Transverse colon (tissue), 4 donors: ENCODE results near the gene TLN1. TPM values are rescaled to one million over a fixed set of nuclear protein-coding genes. Genes with fewer than 3 reads are reported as not detected.

Source experiments
- DNase-seq: peaks from one replicate; pipeline ENCODE4 v3.0.0-alpha.2; 2019
- H3K27ac ChIP-seq, 4 donors: fragments of 200-600 bp; sonication (generic); 2 replicates each; pipeline ENCODE4 v1.5.1; 2016 to 2018; ENCODE audit warnings: inconsistent platforms in 4 of 4
- H3K27me3 ChIP-seq: fragments of 200-600 bp; sonication (generic); 2 replicates; pipeline ENCODE4 v1.5.1; 2017; ENCODE audit warnings: inconsistent platforms
- H3K36me3 ChIP-seq, 4 donors: fragments of 200-600 bp; sonication (generic); 2 replicates each; pipeline ENCODE4 v1.5.1; 2017 to 2019; ENCODE audit warnings: inconsistent platforms in 4 of 4
- H3K4me1 ChIP-seq, 4 donors: fragments of 200-600 bp; sonication (generic); 2 replicates each; pipeline ENCODE4 v1.5.1; 2017 to 2020; ENCODE audit warnings: inconsistent platforms in 4 of 4
- H3K4me3 ChIP-seq, 4 donors: fragments of 200-600 bp; sonication (generic); 1 replicate in 1 of 4; 2 replicates in 3 of 4; pipeline versions ENCODE4 v1.5.1 to v1.6.1; 2017 to 2019; ENCODE audit warnings: inconsistent platforms in 4 of 4
- H3K9me3 ChIP-seq, 2 donors: fragments of 200-600 bp; sonication (generic); 2 replicates each; pipeline ENCODE4 v1.5.1; 2017 to 2019; ENCODE audit warnings: inconsistent platforms in 2 of 2
- EP300 ChIP-seq: sonication (generic); formaldehyde crosslinking; IDR thresholded peaks from one replicate; pipeline ENCODE4 v1.6.1; 2017; ENCODE audit warnings: antibody characterized with exemption, low read depth
- POLR2A ChIP-seq: fragments of 450-650 bp; IDR thresholded peaks from one replicate; pipeline ENCODE4 v1.6.1; 2016; ENCODE audit warnings: antibody characterized with exemption, mild to moderate bottlenecking, moderate library complexity
- POLR2AphosphoS5 ChIP-seq, 3 donors: sonication (generic); formaldehyde crosslinking; IDR thresholded peaks; one replicate each; pipeline ENCODE4 v1.6.1; 2016; ENCODE audit warnings: antibody characterized with exemption in 3 of 3
- WGBS, 2 donors: methylation state at CpG; one replicate each; pipeline ENCODE4 v1.1.5; 2018; ENCODE audit warnings: low coverage in 1 of 2; 5-methylcytosine and 5-hydroxymethylcytosine counted together
- in situ Hi-C, 4 donors: fragments of 200-750 bp; cut with MboI; loops; one replicate each; pipeline versions ENCODE4 v1.15.0 to v1.15.1; 2017; ENCODE audit warnings: low sequenced_read_pairs in 3 of 4, low pct_ligation_motif_present in 1 of 4, low pct_unique_long_range_greater_than_20kb in 1 of 4
- intact Hi-C: fragments of 100-400 bp; cut with DNase I; formaldehyde crosslinking; loops from one replicate; pipeline ENCODE4 v1.15.1; 2023; ENCODE audit warnings: low total_unique reads
- total RNA-seq, 4 donors: library from RNA; depleted of rRNA; stranded (reverse); fragments of >200 nt; gene quantifications; one replicate each; pipeline ENCODE4 v1.1.0, GENCODE V29; 2016
- TF ChIP-seq, protein P1 (sequence below), 5 experiments: fragments of 200-600 bp in 3 of 5; fragments of 450-650 bp in 2 of 5; sonication (generic) in 3 of 5; IDR thresholded peaks; 1 replicate in 2 of 5; 2 replicates in 3 of 5; pipeline ENCODE4 v1.5.1; 2016 to 2017; ENCODE audit warnings: antibody characterized with exemption in 5 of 5, inconsistent platforms in 3 of 5, mild to moderate bottlenecking in 2 of 5, moderate library complexity in 1 of 5

Gene TLN1
- total RNA-seq, 4 donors from 2014 or later, result 158 to 328 (median 177) TPM

GRCh38 chr9:35664531-35665470 is 67.2 kb downstream of the TLN1 start, which contains the start of gene ARHGEF39:
Gene ARHGEF39, minus strand, starts transcription at chr9:35665195. Its CDS starts 26 bp downstream, at chr9:35665169.
- TF ChIP-seq POLR2A, result peak; percentile 59
- TF ChIP-seq, protein P1, sequence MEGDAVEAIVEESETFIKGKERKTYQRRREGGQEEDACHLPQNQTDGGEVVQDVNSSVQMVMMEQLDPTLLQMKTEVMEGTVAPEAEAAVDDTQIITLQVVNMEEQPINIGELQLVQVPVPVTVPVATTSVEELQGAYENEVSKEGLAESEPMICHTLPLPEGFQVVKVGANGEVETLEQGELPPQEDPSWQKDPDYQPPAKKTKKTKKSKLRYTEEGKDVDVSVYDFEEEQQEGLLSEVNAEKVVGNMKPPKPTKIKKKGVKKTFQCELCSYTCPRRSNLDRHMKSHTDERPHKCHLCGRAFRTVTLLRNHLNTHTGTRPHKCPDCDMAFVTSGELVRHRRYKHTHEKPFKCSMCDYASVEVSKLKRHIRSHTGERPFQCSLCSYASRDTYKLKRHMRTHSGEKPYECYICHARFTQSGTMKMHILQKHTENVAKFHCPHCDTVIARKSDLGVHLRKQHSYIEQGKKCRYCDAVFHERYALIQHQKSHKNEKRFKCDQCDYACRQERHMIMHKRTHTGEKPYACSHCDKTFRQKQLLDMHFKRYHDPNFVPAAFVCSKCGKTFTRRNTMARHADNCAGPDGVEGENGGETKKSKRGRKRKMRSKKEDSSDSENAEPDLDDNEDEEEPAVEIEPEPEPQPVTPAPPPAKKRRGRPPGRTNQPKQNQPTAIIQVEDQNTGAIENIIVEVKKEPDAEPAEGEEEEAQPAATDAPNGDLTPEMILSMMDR (IDR thresholded peaks at IDR 0.05), result peak in 2 of 5 experiments; percentile 6 to 14
- TF ChIP-seq EP300, result no peak
- TF ChIP-seq POLR2AphosphoS5 (IDR thresholded peaks at IDR 0.05), result peak; percentile 64 to 82 (median 66)
- H3K27me3 ChIP-seq, result no peaks in the 10 kb centered on the region
- intact Hi-C loops, result no loop called here
- DNase-seq, result peak; percentile 91
- no peaks in the 10 kb centered on the region for H3K9me3 ChIP-seq
- no peaks in the 10 kb centered on the region for H3K36me3 ChIP-seq
- H3K4me1 ChIP-seq, result peaks cover 18 to 60% (median 51%) of the 10 kb centered on the region in 4 donors
- peak within 1 kb of the TSS; percentile 79 to 99 (median 98) for H3K27ac ChIP-seq
- WGBS, 2 donors, result 7% methylated on average over 29 of the region's 58 CpGs; no CpG with 5 or more reads in 1 of the 2 donors
- in situ Hi-C loops, result no loop called here
- H3K4me3 ChIP-seq, result peak within 1 kb of the TSS; percentile 15 to 59 (median 42)

DNA sequence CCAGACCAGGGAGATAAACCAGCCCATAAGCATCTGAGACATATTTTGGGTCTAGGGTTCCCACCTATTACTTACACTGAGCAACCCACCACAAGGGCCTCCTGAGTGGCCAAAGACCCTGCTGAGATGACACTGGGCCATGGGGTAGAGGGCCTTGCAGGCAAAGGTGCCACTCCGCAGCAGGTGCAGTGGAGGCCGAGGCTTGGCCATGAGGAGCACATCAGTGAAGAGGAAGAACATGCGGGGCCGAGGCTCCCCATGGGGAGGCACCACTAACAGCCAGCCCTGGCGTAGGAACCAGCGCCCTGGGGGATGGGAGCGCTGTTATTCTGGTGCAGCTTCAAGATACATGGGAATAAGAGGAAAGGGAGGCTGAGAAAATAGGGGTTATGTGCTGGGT is 69.6 kb downstream of the TLN1 start:
- peaks cover 18 to 62% (median 53%) of the 10 kb centered on the region in 4 donors for H3K4me1 ChIP-seq
- in situ Hi-C loops (no loop called here), intact Hi-C loops (no loop called here)
- WGBS, 2 donors, result 80 to 89% methylated on average over 5 to 7 of the region's 7 CpGs
- no peak for TF ChIP-seq POLR2A
- TF ChIP-seq, protein P1 (IDR thresholded peaks at IDR 0.05), result no peak
- TF ChIP-seq POLR2AphosphoS5 (IDR thresholded peaks at IDR 0.05), result no peak
- TF ChIP-seq EP300, result no peak
- no peak overlapping the region for H3K4me3 ChIP-seq
- DNase-seq, result no peak
- no peaks in the 10 kb centered on the region for H3K36me3 ChIP-seq
- H3K27ac ChIP-seq, result peak overlapping the region; percentile 95 to 99 (median 98)
- H3K9me3 ChIP-seq, result no peaks in the 10 kb centered on the region
- H3K27me3 ChIP-seq, result no peaks in the 10 kb centered on the region

DNA sequence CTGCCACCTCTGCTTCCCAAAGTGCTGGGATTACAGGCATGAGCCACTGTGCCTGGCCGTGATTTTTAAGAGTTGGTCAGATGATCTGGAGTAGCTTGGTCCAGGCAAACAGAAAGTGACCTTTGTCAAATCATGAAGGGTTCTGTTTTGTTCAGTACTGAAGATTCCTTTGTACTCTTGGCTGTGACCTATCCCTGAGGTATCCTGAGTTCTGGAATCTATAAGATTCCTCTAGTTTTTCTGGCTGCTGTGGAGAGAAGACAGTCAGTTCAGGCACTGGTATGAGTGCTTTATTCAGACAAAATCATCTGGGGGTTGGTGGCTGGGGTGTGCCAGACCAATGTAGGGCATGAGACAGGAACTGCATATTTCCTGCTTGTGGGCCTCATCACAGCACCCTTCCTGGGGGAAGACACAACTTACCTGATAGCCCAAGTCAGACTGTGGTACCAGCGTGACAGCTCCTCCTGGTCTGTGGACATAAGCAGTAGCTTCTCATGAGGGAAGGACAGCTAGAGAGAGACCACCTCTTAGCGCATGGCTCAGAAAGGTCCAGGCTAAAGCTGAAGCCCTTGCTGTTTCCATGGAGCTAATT is 70.1 kb downstream of the TLN1 start:
- no peak for DNase-seq
- Histone ChIP-seq H3K36me3 (no peaks in the 10 kb centered on the region), H3K4me3 (no peak overlapping the region), H3K4me1 (peaks cover 18 to 68% (median 59%) of the 10 kb centered on the region in 4 donors), H3K27me3 (no peaks in the 10 kb centered on the region), H3K27ac (peak overlapping the region; percentile 95 to 99 (median 98)), H3K9me3 (no peaks in the 10 kb centered on the region)
- intact Hi-C loops (no loop called here), in situ Hi-C loops (no loop called here)
- 44 to 57% methylated on average over 1 to 3 of the region's 3 CpGs for WGBS, 2 donors
- TF ChIP-seq POLR2AphosphoS5 (IDR thresholded peaks at IDR 0.05) (no peak), EP300 (no peak), POLR2A (no peak)
- TF ChIP-seq, protein P1 (IDR thresholded peaks at IDR 0.05), result no peak

DNA sequence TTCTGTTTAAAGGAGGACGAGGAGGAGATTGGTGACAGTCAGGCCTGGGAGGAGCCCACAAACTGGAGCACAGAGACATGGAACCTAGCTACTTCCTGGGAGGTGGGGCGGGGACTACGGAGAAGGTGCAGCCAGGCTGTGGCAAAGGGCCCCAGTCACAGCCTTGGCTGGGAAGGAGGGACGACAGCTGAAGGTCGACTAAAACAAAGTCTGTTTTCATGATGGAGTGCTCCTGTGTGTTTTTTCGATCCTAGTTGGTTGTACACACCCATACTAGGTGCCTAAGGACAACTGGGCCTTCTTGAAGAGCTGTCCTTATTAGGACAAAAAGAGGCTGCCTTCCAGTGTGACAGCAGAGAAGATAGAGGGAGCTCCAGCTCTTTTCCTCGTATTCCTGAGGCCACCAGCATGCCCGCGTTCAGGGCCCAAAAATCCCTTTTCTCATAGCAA is 71.0 kb downstream of the TLN1 start:
- no peaks in the 10 kb centered on the region for H3K9me3 ChIP-seq
- peak overlapping the region in 1 of 4 donors; percentile 2 for H3K4me3 ChIP-seq
- in situ Hi-C loops, result no loop called here
- TF ChIP-seq POLR2A (peak; percentile 55), POLR2AphosphoS5 (IDR thresholded peaks at IDR 0.05) (peak in 2 of 3 donors; percentile 8 to 54), EP300 (no peak)
- TF ChIP-seq, protein P1 (IDR thresholded peaks at IDR 0.05), result peak; percentile 25 to 54 (median 43)
- WGBS, 2 donors, result 37% methylated on average over 9 of the region's 9 CpGs; no CpG with 5 or more reads in 1 of the 2 donors
- intact Hi-C loops, result no loop called here
- H3K27ac ChIP-seq, result peak overlapping the region; percentile 95 to 99 (median 98)
- DNase-seq, result peak; percentile 73
- no peaks in the 10 kb centered on the region for H3K36me3 ChIP-seq
- no peaks in the 10 kb centered on the region for H3K27me3 ChIP-seq
- H3K4me1 ChIP-seq, result peaks cover 18 to 71% (median 61%) of the 10 kb centered on the region in 4 donors
